Activated CD8-positive, alpha-beta memory T cell treated with anti-CD3 and anti-CD28 coated beads for 1 hour (primary cell): ENCODE measurements around the gene UBE2H.
"Not testable (repeated sequence)": the region's sequence is repeated elsewhere in the genome, so short reads cannot be mapped to it uniquely, and the experiment has no call there.

Experiments
- DNase-seq, 2 donors: peaks; one replicate each; pipeline ENCODE4 v3.0.0-alpha.2; 2020; ENCODE audit warnings: low read depth in 1 of 2; ENCODE audit errors: extremely low read depth in 1 of 2

Gene UBE2H

DNA sequence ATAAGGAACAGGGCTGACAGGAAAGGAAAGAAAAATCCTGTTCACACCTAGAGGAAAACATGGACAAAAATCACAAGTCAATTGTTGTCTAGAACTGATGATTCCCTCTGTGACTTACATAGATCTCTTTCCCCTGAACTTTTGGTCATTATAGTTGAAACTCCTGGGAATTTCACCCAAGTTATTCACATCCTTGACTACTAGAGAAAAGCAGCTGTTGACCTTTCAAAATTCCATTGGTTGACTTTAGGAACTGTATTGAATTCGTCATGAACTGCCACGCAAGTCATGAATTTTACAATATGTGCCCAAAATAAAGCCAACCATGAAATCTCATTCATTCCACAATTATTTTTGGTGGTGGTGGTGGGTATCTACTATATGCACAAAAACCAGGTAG is 104.3 kb downstream of the UBE2H start:
- DNase-seq = no peak

DNA sequence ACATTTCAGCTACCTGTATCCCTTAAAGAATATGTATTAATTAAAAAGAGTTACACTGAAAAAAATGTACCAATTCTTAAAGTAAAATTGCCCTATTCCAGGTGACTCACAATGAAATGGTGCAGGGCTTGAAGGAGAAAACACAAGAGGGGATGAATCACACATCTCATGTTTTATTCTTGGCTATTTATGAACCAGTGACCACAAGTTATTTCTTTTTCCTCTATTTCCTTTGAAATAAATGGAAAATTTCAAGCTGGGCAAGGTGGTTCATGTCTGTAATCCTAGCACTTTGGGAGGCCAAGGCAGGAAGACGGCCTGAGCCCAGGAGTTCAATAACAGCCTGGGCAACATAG is 106.8 kb downstream of the UBE2H start:
- no peak for DNase-seq

DNA sequence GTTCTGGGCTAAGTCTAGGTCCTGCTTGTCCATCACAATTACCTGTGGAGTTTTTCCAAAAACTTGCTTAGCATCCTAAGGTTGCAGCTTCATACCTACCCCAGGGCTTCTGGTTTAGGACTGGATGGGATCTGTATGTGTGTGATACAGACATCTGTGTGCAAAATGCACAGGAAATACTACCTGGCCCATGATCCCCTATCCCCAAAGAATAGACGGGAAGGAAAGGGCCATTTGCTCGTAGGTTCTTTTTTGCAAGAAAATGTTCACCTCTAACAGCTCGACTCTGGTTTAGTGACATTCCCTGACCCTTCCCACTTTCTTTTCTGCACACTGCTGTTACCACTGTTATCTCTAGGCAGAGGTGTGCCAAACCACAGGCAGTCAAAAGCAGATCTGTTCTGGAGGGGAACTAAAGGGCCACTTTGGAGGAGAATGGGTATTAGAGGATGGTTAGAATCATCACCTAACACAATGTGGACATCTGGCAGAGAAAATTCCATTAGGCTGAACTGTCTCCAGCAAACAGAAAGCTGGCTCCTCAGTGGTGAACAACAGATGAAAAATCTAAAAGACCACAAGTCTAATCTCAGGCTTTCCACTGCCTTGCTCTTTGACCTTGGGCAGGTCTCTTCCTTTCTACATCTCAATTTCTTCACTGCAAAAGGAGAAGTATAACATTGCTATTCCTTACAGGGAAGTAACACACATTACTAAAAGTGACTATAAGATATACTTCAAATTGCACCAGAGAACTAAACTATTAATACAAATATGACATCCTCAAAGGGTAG is 107.4 kb downstream of the UBE2H start:
- no peak for DNase-seq

DNA sequence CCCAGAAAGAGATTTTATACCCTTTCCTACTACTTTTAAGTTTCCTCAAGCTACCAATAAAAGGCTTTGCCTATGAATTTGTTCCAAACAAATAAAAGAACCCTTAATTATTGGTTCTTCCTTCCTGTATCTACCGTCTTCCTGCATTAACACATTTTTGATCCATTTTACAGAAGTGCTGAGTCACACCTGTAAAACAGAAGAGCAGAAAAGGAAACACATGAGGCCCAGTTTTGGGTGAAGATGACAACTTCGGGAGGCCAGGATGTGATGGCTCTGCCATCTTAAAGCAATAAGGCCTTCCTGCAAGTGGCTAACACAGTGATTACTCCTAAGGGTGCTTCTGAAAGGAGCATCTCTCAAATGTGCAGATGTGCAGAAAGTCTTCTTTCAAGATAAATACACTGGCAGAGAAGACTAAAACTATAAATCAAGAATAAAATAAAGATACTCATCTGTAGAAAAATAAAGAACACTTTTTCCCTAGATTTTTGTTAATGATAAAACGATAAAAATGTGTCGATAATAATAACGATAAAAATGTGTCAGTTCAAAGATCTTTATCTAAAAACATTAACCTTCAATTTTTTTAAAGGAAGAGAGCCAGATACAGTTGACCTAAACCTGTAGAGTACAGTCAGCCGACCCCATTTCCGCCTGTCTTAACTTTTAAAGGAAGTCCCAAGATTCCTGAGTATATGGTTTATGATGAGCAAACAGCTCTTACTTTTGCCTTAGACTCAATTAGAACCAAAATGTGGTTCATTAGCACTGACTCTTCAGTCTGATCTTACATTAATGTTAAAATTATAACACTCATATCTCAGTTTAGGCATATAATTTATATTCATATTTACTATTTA is 108.6 kb downstream of the UBE2H start:
- no peak for DNase-seq

DNA sequence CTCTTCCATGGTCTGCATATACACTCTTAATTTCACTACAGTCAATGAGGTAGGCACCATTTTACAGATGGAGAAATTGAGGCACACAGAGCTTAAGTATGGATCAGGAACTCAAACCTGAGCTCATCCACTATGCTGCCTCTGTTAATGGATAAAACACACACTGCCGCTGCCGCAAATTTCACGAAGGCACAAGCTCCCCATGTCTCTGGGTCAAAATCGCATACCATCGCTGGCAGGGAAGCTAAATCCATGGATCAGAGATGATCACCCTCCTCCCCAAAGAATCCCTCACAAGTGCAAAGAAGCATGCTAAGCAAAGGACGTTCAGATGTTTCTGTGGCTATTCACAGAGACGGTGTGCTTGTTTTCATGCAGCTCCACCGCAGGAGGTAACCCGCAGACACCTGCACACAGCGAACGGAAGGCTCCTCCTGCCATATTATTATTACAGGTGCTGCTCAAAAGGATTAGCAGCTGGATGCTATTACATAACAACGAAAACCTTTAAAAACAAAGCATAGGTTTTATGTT is 109.3 kb downstream of the UBE2H start:
- no peak for DNase-seq

DNA sequence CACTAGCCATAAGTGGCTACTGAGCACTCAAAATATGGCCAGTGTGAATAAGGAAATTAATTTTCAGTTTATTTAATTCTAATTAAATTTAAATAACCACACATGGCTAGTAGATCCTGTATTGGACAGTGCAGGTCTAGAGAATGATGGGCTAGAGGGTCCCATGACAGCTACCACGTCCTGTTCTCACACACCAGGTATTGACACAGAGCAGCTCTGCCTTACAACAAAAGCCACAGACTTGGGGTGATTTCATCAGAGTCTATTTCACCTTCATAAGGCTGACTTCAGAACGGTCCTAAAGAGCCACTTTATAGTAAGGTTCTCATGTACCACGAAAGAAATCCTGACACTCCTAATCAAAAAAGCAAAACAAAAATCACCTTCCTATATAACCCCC is 111.3 kb downstream of the UBE2H start:
- DNase-seq = no peak

DNA sequence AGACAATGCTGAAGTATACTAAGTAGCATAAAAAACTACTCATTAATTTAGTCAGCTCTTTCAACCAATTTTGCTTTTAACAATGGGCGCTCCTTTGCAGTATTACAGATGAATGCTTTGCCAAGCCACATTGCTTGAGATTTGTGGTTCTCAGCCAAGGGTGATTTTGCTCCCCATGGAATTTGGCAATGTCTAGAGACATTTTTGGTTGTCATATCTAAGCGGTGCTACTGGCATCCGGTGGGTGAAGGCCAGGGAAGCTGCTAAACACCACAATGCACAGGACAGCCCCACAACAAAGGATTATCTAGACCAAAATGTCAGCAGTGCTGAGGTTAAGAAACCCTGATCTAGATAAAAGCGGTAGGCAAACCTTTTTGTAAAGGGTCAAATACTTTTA is 112.0 kb downstream of the UBE2H start:
- no peak for DNase-seq

DNA sequence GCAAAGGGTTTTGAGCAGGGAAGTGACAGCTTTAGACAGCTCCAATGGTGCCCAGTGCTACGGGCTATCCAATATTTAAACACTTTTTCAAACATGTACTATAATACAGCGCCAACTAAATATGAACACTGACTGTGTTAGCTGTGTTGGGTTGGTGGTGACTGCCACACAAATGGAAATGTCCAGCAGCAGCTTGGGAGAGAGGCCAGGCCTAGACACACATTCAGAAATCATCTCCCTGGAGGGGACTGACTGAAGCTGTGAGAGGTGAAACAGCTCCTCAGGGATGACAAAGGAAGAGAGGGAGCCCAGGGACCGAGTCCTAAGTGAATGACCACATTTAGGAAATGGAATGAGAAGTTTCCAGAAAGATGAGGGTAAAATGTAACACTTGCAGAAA is 115.8 kb downstream of the UBE2H start:
- DNase-seq = no peak

DNA sequence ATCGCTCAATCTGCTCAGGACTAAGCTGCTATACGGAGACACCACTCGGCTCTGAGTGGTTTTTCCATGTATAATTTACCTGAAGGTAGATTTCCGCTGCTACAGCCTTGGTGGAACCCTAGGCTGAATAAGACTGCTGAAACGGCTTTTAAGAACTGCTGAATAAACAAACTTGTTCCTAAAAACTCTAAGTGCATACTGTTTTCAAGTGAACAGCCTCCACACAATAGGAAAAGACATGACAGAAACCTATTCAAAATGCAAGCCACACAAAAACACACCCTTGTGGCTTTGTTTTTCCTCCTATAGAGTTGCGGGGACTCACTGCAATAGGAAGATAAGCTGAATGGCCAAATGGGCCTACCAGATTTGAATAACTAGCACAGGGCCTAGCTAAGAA is 117.2 kb downstream of the UBE2H start:
- no peak for DNase-seq

DNA sequence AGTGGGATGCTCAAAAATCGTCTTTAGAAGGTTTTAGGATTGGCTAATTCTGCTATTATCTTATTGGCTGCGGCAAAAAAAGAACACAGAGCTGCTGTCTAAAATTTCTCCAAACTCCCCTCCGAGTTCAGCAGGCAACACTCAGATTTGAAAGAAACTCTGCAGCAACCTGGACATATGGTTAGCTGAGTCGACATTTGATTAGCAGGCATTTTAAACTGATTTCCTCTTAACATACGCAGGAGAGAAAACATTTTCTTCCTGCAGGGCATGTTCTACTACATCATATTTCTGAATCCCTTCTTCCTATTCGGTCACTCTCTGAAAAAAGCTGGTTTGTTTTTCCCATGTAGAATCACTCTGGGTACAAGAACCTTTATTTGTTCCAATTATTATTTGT is 119.4 kb downstream of the UBE2H start:
- DNase-seq = not testable (repeated sequence)

DNA sequence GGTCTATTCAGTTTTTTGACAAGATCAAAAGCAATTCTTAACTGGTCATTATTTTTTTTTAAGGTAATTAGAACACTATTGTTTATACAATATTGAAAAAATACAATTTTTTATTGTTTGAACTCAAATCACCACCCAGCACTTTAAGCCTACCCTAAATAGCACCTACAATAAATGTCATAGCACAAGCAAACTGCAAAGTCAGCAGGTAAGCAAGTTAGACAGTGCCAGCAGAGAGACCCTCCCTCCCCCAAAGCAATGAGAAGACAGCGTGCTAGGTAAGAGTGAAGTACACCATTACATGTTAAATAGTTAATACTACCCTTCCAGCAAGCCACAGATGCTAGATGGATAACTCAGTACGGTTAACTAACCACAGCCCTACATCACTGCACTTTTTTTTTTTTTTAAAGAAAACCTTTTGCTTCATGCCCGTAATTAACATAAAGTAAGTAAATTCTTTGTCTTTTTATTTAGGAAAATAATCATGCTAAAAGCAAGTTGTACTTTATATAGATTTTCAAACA is 120.0 kb downstream of the UBE2H start:
- no peak for DNase-seq

DNA sequence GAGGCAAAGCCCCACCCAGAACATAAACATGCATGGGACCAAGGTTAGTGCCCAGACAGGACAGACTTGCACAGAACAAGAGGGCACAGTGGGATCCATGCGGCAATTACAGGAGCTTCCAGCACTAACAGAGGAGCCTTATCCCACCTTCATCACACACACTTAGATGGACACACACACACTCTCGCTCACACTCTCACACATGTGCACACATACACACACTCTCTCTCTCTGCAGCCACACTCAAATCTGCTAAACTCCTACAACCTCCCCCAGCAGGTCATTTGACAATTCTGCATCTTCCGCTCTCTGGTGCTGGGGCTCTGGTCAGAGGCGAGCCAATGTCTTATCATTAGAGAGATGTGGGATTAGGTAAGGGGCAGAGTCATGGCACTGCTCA is 120.5 kb downstream of the UBE2H start:
- DNase-seq = no peak

DNA sequence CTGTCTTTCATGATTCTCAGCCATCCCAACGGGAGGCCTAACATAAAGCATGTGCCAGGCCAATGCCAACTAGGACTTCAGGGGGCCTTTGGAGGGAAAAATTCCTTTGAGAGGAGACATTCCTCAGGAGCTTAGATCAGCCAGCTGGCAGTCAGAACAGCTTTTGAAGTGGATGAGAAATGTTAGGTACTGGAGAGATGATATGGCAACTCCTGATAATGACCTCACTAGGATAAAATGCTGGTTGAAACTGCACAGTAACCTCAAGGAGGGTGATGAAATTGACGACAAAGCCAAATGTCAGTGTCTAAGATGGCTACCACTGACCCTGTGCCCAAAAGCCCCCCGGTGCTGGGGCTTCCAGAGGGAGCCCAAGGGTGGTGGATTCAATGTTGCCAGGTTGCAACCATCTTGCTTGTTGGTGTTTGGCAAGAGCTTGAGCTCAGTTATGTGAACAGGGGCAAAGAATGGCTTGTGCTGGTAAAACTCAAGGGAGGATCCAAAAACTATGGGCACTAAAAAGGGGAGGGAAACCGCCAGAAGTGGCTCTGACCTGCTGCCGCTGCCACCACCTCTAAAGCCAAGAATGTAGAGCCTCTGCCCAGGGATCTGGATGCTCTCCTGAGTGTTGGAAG is 121.2 kb downstream of the UBE2H start:
- DNase-seq = no peak

DNA sequence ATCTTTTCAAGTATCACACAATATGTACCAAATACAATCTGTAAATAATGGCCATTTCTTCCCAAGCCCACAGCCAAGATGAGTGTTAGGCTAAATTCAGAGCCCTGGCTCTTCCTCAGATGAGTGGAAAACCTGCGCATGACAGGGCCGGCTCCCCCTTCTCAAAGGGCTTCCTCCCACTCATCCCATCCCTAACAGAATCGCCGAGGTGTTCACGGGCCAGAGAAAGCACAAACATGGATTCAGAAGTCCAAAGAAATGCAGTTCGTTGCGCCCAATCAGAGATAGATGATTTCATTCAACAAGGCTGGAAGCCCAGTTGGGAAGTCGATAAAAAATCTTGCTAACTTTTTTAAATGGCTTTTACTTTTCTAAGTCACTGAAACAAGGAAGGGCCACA is 121.8 kb downstream of the UBE2H start:
- no peak for DNase-seq

DNA sequence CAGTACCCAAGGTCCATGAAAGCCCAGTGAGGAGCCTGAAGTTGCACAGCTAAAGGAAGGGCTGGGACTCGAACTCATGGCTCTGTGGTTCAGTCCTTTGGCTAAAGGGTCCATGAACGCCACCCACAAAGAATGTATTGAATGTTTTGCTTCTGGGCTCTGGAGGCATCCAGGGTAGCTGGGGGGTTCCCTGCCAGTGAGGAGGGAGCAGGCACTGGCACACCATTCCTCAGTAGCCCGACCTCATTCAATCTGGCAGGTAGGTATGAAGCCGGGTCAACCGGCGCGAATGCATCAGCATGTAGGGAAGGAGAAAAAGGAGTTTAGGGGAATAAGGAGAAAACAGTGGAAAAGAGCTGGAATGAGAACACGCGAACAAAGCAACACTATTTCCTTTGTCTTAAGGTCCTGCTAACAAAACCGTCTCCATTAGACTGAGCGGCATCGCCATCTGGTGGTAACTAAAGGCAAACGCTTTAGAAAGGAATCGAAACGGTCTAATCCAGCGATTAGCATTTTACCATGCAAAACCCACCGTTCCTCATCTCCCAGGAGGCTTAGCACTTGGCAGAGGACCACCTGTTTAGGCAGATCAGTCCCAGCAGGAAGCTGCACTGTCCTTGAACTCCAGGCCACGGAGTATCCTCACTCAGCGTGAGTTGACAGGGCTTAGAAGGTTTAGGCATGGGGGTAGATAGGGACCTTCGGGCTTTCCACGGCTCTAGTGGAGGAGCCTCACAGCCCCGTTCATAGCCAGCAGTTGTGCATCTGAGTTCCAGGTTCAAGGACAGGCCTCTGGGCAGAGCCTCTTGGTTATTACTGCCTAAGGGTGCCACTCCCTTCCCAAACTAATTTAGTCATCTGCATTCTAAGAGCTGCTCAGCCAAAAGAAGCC is 122.8 kb downstream of the UBE2H start:
- peak in 1 of 2 donors; percentile 30 for DNase-seq

DNA sequence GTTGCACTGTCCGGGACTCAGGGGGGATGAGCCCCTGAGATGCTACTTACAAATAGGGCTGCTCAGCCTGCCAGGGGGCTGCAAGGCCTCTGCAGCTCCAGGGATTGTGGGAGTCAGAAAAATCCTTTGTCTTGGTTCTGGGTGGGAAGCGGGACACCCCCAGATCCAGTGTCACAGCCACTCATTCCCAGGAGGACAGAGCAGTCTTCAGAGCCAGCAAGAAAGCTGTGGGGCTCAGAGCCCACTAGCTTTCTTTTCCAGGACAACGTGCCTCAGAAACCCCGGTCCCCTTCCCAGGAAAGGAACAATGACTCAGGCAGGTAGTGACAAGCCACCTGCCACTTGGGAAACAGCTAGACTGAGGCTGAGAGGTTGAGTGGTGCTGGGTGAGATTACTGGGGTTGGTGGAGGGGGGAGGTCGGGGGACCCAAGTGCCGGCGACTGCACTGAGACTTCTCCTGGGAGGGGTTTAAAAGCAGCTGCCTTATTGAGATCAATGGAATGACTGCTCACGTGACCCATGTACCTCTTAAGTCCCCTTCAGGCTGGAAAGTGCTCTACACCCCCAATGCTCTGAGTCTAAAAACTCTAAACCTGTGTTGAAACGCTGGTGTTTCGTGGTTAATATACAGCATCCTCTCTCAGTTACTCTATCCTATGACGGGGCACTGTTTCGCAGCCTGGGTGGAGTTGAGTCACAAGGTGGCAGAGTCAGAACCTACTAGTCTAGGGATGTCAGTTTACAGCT is 123.6 kb downstream of the UBE2H start:
- no peak for DNase-seq

DNA sequence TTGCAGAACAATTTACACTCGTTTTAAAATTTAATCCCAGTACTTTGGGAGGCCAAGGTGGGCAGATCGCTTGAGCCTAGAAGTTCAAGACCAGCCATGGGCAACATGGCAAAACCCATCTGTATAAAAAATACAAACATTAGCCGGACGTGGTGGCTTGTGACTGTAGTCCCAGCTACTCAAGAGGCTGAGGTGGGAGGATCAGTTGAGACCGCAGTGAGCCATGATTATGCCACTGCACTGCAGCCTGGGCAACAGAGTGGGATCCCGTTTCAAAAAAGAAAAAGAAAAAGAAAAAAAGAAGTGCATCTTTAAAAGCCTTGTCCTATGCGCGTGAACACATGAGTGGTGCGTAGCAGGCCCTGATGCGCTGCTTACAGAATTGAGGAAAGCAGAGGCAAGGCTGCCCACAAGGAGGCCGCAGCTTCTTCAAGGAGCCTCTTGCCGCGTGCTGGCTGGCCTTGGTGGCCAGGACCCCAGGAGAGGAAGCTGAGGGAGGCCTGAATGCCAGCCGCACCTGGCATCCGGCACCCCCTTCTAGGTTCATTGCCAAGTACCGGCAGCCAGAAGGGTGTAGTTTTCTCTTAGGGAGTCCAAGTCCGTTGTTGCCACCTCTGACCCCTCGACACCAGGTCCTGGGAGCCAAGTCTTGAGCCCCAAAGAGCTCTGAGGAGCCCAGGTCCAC is 124.5 kb downstream of the UBE2H start:
- no peak for DNase-seq

DNA sequence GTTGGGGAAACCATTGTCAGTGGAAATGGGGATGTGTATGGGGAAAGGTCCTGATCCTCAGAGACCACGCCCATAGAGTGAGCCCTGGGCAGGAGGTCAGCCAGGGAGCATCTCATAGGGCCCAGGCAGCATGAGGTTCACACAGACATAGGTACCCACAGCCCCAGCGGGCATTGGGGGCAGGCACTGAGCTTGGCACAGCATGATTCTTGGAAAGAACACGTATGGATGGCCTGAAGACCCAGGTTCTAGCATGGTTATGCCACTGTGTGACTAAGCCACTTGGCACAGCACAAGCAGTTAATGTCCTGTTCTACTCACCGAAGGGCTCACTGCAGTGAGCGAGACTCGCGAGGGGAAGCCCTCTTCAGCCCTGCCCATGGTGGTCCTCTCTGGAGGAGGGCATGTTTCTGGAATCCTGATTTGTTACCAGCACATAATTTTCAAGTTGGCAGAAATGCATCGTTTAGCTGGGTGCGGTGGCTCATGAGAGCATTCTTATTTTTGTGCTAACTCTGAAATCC is 125.2 kb downstream of the UBE2H start:
- DNase-seq = no peak

DNA sequence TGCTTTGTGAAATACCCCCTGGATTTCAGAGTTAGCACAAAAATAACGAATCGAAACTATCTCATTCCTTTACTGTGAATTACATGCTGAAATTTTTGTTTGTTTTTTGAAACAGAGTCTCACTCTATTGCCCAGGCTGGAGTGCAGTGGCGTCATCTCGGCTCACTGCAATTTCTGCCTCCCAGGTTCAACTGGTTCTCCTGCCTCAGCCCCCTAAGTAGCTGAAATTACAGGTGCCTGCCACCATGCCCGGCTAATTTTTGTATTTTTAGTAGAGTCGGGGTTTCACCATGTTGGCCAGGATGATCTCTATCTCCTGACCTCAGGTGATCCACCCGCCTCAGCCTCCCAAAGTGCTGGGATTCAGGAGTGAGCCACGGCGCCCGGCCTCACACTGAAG is 125.9 kb downstream of the UBE2H start:
- DNase-seq = not testable (repeated sequence)
